ENCODE results near the gene NDEL1. TPM values are rescaled to one million over a fixed set of nuclear protein-coding genes. Genes with fewer than 3 reads are reported as not detected.

Gene NDEL1
- total RNA-seq, 4 donors from 2014 or later, result 31.3 to 60.6 (median 41.5) TPM

DNA sequence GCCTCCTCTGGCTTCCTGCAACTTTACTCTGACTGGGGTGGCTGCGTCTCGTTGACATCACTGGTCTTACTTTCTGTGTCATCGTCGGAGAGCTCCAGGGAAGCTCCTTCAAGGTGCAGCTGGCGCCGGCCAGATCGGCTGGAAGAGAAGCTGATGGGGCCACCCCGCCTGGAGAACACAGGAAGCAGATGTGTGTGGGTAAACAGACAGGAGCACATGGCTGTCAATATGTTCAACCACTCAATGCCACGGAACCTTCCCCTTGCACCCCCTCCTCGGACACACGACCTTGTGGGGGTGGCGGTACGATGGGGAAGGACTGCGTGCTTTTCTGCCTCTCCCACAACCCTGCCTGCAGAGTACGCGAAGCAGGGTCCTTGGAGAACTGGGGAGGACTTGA is 40.1 kb downstream of the NDEL1 start:
- H3K27me3 ChIP-seq, result no peaks in the 10 kb centered on the region
- no peak for TF ChIP-seq POLR2A (IDR thresholded peaks at IDR 0.05)
- TF ChIP-seq, protein P1, sequence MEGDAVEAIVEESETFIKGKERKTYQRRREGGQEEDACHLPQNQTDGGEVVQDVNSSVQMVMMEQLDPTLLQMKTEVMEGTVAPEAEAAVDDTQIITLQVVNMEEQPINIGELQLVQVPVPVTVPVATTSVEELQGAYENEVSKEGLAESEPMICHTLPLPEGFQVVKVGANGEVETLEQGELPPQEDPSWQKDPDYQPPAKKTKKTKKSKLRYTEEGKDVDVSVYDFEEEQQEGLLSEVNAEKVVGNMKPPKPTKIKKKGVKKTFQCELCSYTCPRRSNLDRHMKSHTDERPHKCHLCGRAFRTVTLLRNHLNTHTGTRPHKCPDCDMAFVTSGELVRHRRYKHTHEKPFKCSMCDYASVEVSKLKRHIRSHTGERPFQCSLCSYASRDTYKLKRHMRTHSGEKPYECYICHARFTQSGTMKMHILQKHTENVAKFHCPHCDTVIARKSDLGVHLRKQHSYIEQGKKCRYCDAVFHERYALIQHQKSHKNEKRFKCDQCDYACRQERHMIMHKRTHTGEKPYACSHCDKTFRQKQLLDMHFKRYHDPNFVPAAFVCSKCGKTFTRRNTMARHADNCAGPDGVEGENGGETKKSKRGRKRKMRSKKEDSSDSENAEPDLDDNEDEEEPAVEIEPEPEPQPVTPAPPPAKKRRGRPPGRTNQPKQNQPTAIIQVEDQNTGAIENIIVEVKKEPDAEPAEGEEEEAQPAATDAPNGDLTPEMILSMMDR (IDR thresholded peaks at IDR 0.05 in 4 of 5, conservative IDR thresholded peaks at IDR 0.05 in 1 of 5), result no peak
- H3K4me1 ChIP-seq, result peaks cover 0 to 4% of the 10 kb centered on the region in 2 donors
- DNase-seq (no peak), ATAC-seq (no peak)
- peaks cover 0 to 29% of the 10 kb centered on the region in 2 donors for H3K36me3 ChIP-seq
- no peak overlapping the region for H3K4me3 ChIP-seq
- no peak overlapping the region for H3K27ac ChIP-seq
- in situ Hi-C loops (cut with MboI; ENCODE audit: low sequenced_read_pairs in 4 of 4) (no loop called here), intact Hi-C loops (cut with DNase I; ENCODE audit: low total_unique reads) (no loop called here)
- no peaks in the 10 kb centered on the region for H3K9me3 ChIP-seq

- Histone ChIP-seq H3K4me3 (no peak overlapping the region), H3K27me3 (no peaks in the 10 kb centered on the region), H3K27ac (no peak overlapping the region), H3K4me1 (peaks cover 0 to 4% of the 10 kb centered on the region in 2 donors), H3K36me3 (peaks cover 0 to 29% of the 10 kb centered on the region in 2 donors), H3K9me3 (no peaks in the 10 kb centered on the region)
- TF ChIP-seq, protein P1 (IDR thresholded peaks at IDR 0.05 in 4 of 5, conservative IDR thresholded peaks at IDR 0.05 in 1 of 5), result no peak
- TF ChIP-seq POLR2A (IDR thresholded peaks at IDR 0.05), result no peak
- intact Hi-C loops (cut with DNase I; ENCODE audit: low total_unique reads), result no loop called here
- ATAC-seq (no peak), DNase-seq (no peak)
- in situ Hi-C loops (cut with MboI; ENCODE audit: low sequenced_read_pairs in 4 of 4), result no loop called here
Observed at GRCh38 chr17:8476741-8477140, 41.1 kb downstream of the NDEL1 start.

- peaks cover 0 to 29% of the 10 kb centered on the region in 2 donors for H3K36me3 ChIP-seq
- ATAC-seq, result no peak
- peaks cover 0 to 4% of the 10 kb centered on the region in 2 donors for H3K4me1 ChIP-seq
- DNase-seq, result no peak
- no peaks in the 10 kb centered on the region for H3K9me3 ChIP-seq
- H3K27me3 ChIP-seq, result no peaks in the 10 kb centered on the region
- intact Hi-C loops (cut with DNase I; ENCODE audit: low total_unique reads), result no loop called here
- in situ Hi-C loops (cut with MboI; ENCODE audit: low sequenced_read_pairs in 4 of 4), result no loop called here
- no peak overlapping the region for H3K4me3 ChIP-seq
- TF ChIP-seq, protein P1 (IDR thresholded peaks at IDR 0.05 in 4 of 5, conservative IDR thresholded peaks at IDR 0.05 in 1 of 5), result no peak
- TF ChIP-seq POLR2A (IDR thresholded peaks at IDR 0.05), result no peak
- H3K27ac ChIP-seq, result no peak overlapping the region
Observed at GRCh38 chr17:8477171-8477570, 41.5 kb downstream of the NDEL1 start.

DNA sequence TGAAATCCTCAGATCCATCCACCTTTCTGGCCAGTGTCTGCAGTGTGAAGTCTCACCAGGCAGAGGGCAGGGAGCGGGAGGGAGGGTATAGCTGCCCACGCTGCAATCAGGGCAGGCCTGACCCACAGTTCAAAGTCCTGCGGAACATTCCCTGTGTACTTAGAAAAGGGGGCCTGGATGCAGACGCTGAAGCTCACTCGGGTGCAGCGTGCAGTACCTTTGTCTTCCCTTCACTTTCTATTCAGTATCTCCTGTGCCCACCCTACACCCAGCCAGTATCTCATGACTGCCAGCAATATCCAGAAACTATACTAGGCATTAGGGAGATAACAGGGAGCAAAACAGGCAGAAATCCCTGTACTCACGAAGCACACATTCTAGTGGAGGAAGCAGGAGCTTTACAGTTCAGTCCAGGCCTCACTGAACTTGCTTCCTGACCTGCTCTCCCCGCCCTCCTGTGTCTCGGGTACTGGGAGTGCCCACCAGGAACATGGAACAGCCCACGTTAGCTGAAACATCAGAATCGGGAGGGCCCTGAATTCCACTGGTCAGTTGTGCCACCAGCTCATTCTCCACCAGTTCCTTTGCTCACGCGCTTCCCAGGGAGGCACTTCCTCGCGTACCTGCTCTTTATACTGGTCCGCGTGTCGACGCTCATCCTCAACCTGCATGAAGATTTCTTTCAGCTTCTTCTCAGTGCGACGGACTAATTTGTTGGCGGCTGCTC is 42.2 kb downstream of the NDEL1 start:
- in situ Hi-C loops (cut with MboI; ENCODE audit: low sequenced_read_pairs in 4 of 4) (no loop called here), intact Hi-C loops (cut with DNase I; ENCODE audit: low total_unique reads) (no loop called here)
- ATAC-seq, result no peak
- H3K27ac ChIP-seq, result no peak overlapping the region
- H3K9me3 ChIP-seq, result no peaks in the 10 kb centered on the region
- no peak for TF ChIP-seq POLR2A (IDR thresholded peaks at IDR 0.05)
- TF ChIP-seq, protein P1 (IDR thresholded peaks at IDR 0.05 in 4 of 5, conservative IDR thresholded peaks at IDR 0.05 in 1 of 5), result no peak
- H3K27me3 ChIP-seq, result no peaks in the 10 kb centered on the region
- H3K4me3 ChIP-seq, result no peak overlapping the region
- peaks cover 0 to 29% of the 10 kb centered on the region in 2 donors for H3K36me3 ChIP-seq
- DNase-seq, result no peak
- peaks cover 0 to 4% of the 10 kb centered on the region in 2 donors for H3K4me1 ChIP-seq
